Motor neuron (in vitro differentiated cells): ENCODE data around the gene FGF14. TPM values are rescaled to one million over a fixed set of nuclear protein-coding genes. Genes with fewer than 3 reads are reported as not detected.

Experiments used
- ATAC-seq, 8 experiments: fragments of 200-7000 bp; cut with Tn5 transposase; replicated peaks in 6 of 8; 2 replicates each; pipeline ENCODE4 v1.8.0; 2021; ENCODE audit warnings: mild to moderate bottlenecking in 8 of 8, moderate library complexity in 8 of 8
- H3K27ac ChIP-seq, 2 donors: fragments of 250-450 bp; sonication (Bioruptor Pico); 2 replicates each; pipeline ENCODE4 v1.9.0; 2021; ENCODE audit warnings: antibody characterized with exemption in 2 of 2, mild to moderate bottlenecking in 2 of 2, moderate library complexity in 1 of 2
- H3K4me1 ChIP-seq, 2 donors: fragments of 250-450 bp; sonication (Bioruptor Pico); replicated peaks in 1 of 2; 2 replicates each; pipeline ENCODE4 v1.6.1; 2021; ENCODE audit warnings: antibody characterized with exemption in 2 of 2, mild to moderate bottlenecking in 2 of 2, moderate library complexity in 1 of 2
- H3K4me3 ChIP-seq, 5 donors: fragments of 250-450 bp; sonication (Bioruptor Pico); 2 replicates each; pipeline ENCODE4 v1.9.0; 2021; ENCODE audit warnings: antibody characterized with exemption in 5 of 5, mild to moderate bottlenecking in 5 of 5, moderate library complexity in 4 of 5
- WGBS, 10 experiments: fragments of 450-650 bp; shearing (Covaris generic); methylation state at CpG; one replicate each; pipeline ENCODE4 v1.0.0; 2022; 5-methylcytosine and 5-hydroxymethylcytosine counted together
- in situ Hi-C, 9 experiments: fragments of 400-800 bp; cut with MboI; loops; one replicate each; pipeline ENCODE4 v1.15.0; 2021; ENCODE audit warnings: low sequenced_read_pairs in 9 of 9, low pct_unique_long_range_greater_than_20kb in 2 of 9; ENCODE audit not compliant: unreplicated experiment in 9 of 9
- total RNA-seq, 8 experiments: library from RNA; unstranded; fragments of 300-600 nt; gene quantifications; 2 replicates each; pipeline versions ENCODE4 v1.2.3 to v1.2.4, GENCODE V29; 2022

Gene FGF14
- total RNA-seq, 8 experiments from 2014 or later, result 0.66 to 20.0 (median 8.7) TPM

- in situ Hi-C loops, result no loop called here
- no peaks in the 10 kb centered on the region for H3K4me1 ChIP-seq
- H3K27ac ChIP-seq, result no peak overlapping the region
- H3K4me3 ChIP-seq, result no peak overlapping the region
- no peak for ATAC-seq
- WGBS, 10 experiments, result 0 to 100% (median 83%) methylated on average over 1 of the region's 1 CpG; no CpG with 5 or more reads in 1 of the 10 experiments
These were observed 47.8 kb downstream of the FGF14 start for GRCh38 chr13:102354011-102354410.

- no peak for ATAC-seq
- Histone ChIP-seq H3K4me1 (no peaks in the 10 kb centered on the region), H3K4me3 (no peak overlapping the region), H3K27ac (no peak overlapping the region)
- in situ Hi-C loops, result no loop called here
- 0 to 86% (median 60%) methylated on average over 1 to 3 of the region's 5 CpGs; no CpG with 5 or more reads in 3 of the 10 experiments for WGBS, 10 experiments
These were observed 50.3 kb downstream of the FGF14 start for GRCh38 chr13:102351521-102351920.

- no peak overlapping the region for H3K4me3 ChIP-seq
- no peak for ATAC-seq
- 26 to 100% (median 73%) methylated on average over 3 to 6 of the region's 7 CpGs; no CpG with 5 or more reads in 2 of the 10 experiments for WGBS, 10 experiments
- no peaks in the 10 kb centered on the region for H3K4me1 ChIP-seq
- H3K27ac ChIP-seq, result no peak overlapping the region
- in situ Hi-C loops, result no loop called here
These were observed 54.4 kb downstream of the FGF14 start for GRCh38 chr13:102347490-102347889.

- Histone ChIP-seq H3K4me3 (no peak overlapping the region), H3K4me1 (no peaks in the 10 kb centered on the region), H3K27ac (no peak overlapping the region)
- in situ Hi-C loops, result no loop called here
- WGBS, 10 experiments, result 20 to 100% (median 73%) methylated on average over 2 to 5 of the region's 5 CpGs; no CpG with 5 or more reads in 2 of the 10 experiments
- no peak for ATAC-seq
These were observed 55.1 kb downstream of the FGF14 start for GRCh38 chr13:102346769-102347168.

GRCh38 chr13:102344410-102344809 lies 57.4 kb downstream of the FGF14 start:
- Histone ChIP-seq H3K27ac (no peak overlapping the region), H3K4me1 (no peaks in the 10 kb centered on the region), H3K4me3 (no peak overlapping the region)
- in situ Hi-C loops, result no loop called here
- ATAC-seq, result no peak

- Histone ChIP-seq H3K27ac (peak overlapping the region in 1 of 2 donors; percentile 13), H3K4me1 (peaks cover 8 to 11% of the 10 kb centered on the region in 2 donors), H3K4me3 (no peak overlapping the region)
- ATAC-seq, result peak in 5 of 8 experiments; percentile 86 to 93 (median 88)
- in situ Hi-C loops, result no loop called here
- WGBS, 10 experiments, result 5 to 70% (median 29%) methylated on average over 2 to 8 of the region's 8 CpGs
These were observed 68.3 kb downstream of the FGF14 start for GRCh38 chr13:102333320-102334198.

GRCh38 chr13:102328909-102329308 lies 72.9 kb downstream of the FGF14 start:
- no peak for ATAC-seq
- WGBS, 10 experiments, result 0 to 100% (median 82%) methylated on average over 1 of the region's 1 CpG; no CpG with 5 or more reads in 4 of the 10 experiments
- Histone ChIP-seq H3K4me1 (peaks cover 6 to 9% of the 10 kb centered on the region in 2 donors), H3K4me3 (no peak overlapping the region), H3K27ac (no peak overlapping the region)
- in situ Hi-C loops, result no loop called here

- no peak for ATAC-seq
- no peak overlapping the region for H3K27ac ChIP-seq
- no peak overlapping the region for H3K4me3 ChIP-seq
- 0 to 100% (median 83%) methylated on average over 1 to 3 of the region's 3 CpGs; no CpG with 5 or more reads in 1 of the 10 experiments for WGBS, 10 experiments
- H3K4me1 ChIP-seq, result peaks cover 0 to 4% of the 10 kb centered on the region in 2 donors
- in situ Hi-C loops, result no loop called here
These were observed 74.7 kb downstream of the FGF14 start for GRCh38 chr13:102327119-102327617.

- Histone ChIP-seq H3K27ac (no peak overlapping the region), H3K4me1 (peaks cover 0 to 4% of the 10 kb centered on the region in 2 donors), H3K4me3 (no peak overlapping the region)
- ATAC-seq, result no peak
- whole genome bisulfite sequencing, 10 experiments, result 35 to 100% (median 62%) methylated on average over 1 to 2 of the region's 2 CpGs; no CpG with 5 or more reads in 2 of the 10 experiments
- in situ Hi-C loops, result no loop called here
These were observed 75.3 kb downstream of the FGF14 start for GRCh38 chr13:102326381-102327118.

- Histone ChIP-seq H3K4me1 (peaks cover 0 to 4% of the 10 kb centered on the region in 2 donors), H3K4me3 (no peak overlapping the region), H3K27ac (no peak overlapping the region)
- no peak for ATAC-seq
- 8 to 79% (median 42%) methylated on average over 2 to 5 of the region's 5 CpGs for WGBS, 10 experiments
- in situ Hi-C loops, result no loop called here
These were observed 76.5 kb downstream of the FGF14 start for GRCh38 chr13:102325321-102325720.

- in situ Hi-C loops, result no loop called here
- Histone ChIP-seq H3K4me3 (no peak overlapping the region), H3K27ac (no peak overlapping the region), H3K4me1 (peaks cover 0 to 4% of the 10 kb centered on the region in 2 donors)
- ATAC-seq, result no peak
- WGBS, 10 experiments, result 40 to 100% (median 61%) methylated on average over 1 of the region's 1 CpG
These were observed 78.3 kb downstream of the FGF14 start for GRCh38 chr13:102323505-102323904.

- ATAC-seq, result no peak
- H3K27ac ChIP-seq, result no peak overlapping the region
- WGBS, 10 experiments, result 27 to 100% (median 83%) methylated on average over 1 of the region's 1 CpG; no CpG with 5 or more reads in 4 of the 10 experiments
- no peak overlapping the region for H3K4me3 ChIP-seq
- in situ Hi-C loops, result no loop called here
- peaks cover 0 to 4% of the 10 kb centered on the region in 2 donors for H3K4me1 ChIP-seq
These were observed 78.8 kb downstream of the FGF14 start for GRCh38 chr13:102323012-102323411.

GRCh38 chr13:102322211-102322610 lies 79.6 kb downstream of the FGF14 start:
- no peak overlapping the region for H3K4me3 ChIP-seq
- in situ Hi-C loops, result no loop called here
- H3K4me1 ChIP-seq, result peaks cover 0 to 4% of the 10 kb centered on the region in 2 donors
- WGBS, 10 experiments, result 14 to 100% (median 83%) methylated on average over 1 to 3 of the region's 3 CpGs; no CpG with 5 or more reads in 1 of the 10 experiments
- H3K27ac ChIP-seq, result no peak overlapping the region
- no peak for ATAC-seq
